Endothelial cell of umbilical vein (primary cell): ENCODE results near the gene LMAN1L. TPM values are rescaled to one million over a fixed set of nuclear protein-coding genes. Genes with fewer than 3 reads are reported as not detected.

Experiments used
- BruUV-seq: library from RNA; stranded (reverse); fragments of 400-500 nt; replicated peaks from 2 replicates; lab custom pipeline; 2021; lab: Mats Ljungman, UMichigan
- CTCF ChIA-PET: fragments of 300-600, 350-600 bp; sonication (Branson Sonifier 250); formaldehyde crosslinking; loops from one replicate; lab custom pipeline; 2021; ENCODE audit warnings: antibody characterized with exemption, inconsistent platforms; lab: Charles Lee
- POLR2A ChIA-PET: fragments of 300-600, 350-600 bp; sonication (Branson Sonifier 250); formaldehyde crosslinking; loops from one replicate; lab custom pipeline; 2021; ENCODE audit warnings: antibody characterized with exemption, inconsistent platforms; lab: Charles Lee
- DNase-seq: peaks from one replicate; pipeline ENCODE4 v3.0.0-alpha.2; 2011; ENCODE audit warnings: low read depth, low spot score
- FAIRE-seq: peaks from 2 replicates; lab custom pipeline; 2011; peaks lifted over from hg19 to GRCh38; lab: Jason Lieb, UNC
- H2AFZ ChIP-seq: 2 replicates; pipeline ENCODE4 v1.6.0; 2012; ENCODE audit warnings: low read depth, low read length, control low read depth, inconsistent platforms
- H3K27ac ChIP-seq: 2 replicates; pipeline ENCODE4 v1.5.1; 2011; ENCODE audit warnings: low read depth, mild to moderate bottlenecking, control low read depth, low read length, moderate library complexity; ENCODE audit not compliant: insufficient read depth
- H3K27me3 ChIP-seq, 2 experiments: 2 replicates each; pipeline versions ENCODE4 v1.6.0 to v1.6.1; 2011; ENCODE audit warnings: low read length in 2 of 2, mixed read lengths in 1 of 2; ENCODE audit not compliant: control insufficient read depth in 2 of 2, insufficient read depth in 2 of 2
- H3K36me3 ChIP-seq, 2 experiments: 2 replicates in 1 of 2; 3 replicates in 1 of 2; pipeline ENCODE4 v1.5.1; 2011; ENCODE audit warnings: low read length in 2 of 2, mild to moderate bottlenecking in 1 of 2, moderate library complexity in 1 of 2; ENCODE audit not compliant: control insufficient read depth in 2 of 2, insufficient read depth in 2 of 2; ENCODE audit errors: extremely low read depth in 1 of 2
- H3K4me1 ChIP-seq: 3 replicates; pipeline ENCODE4 v1.5.1; 2011; ENCODE audit warnings: mild to moderate bottlenecking, low read length; ENCODE audit not compliant: control insufficient read depth, insufficient read depth; ENCODE audit errors: extremely low read depth
- H3K4me2 ChIP-seq: 2 replicates; pipeline ENCODE4 v1.6.1; 2011; ENCODE audit warnings: low read length, control low read depth, mixed read lengths; ENCODE audit not compliant: insufficient read depth
- H3K4me3 ChIP-seq, 3 experiments: fragments of 200-600 bp in 1 of 3; sonication (generic), shearing (Covaris generic) in 1 of 3; replicated peaks in 1 of 3; 2 replicates each; pipeline ENCODE4 v1.5.1; 2011 to 2016; ENCODE audit warnings: control low read depth in 3 of 3, low read length in 3 of 3, mild to moderate bottlenecking in 2 of 3, inconsistent platforms in 1 of 3, low read depth in 1 of 3, moderate library complexity in 1 of 3; ENCODE audit not compliant: insufficient read depth in 1 of 3
- H3K79me2 ChIP-seq: 2 replicates; pipeline ENCODE4 v1.6.0; 2012; ENCODE audit warnings: low read length, inconsistent platforms; ENCODE audit not compliant: control insufficient read depth, insufficient read depth
- H3K9ac ChIP-seq: replicated peaks from 2 replicates; pipeline ENCODE3; 2011; ENCODE audit warnings: low read length, control low read depth; ENCODE audit not compliant: insufficient read depth; ENCODE audit errors: extremely low read depth
- H3K9me1 ChIP-seq: replicated peaks from 3 replicates; pipeline ENCODE4 v1.6.0; 2011; ENCODE audit warnings: mild to moderate bottlenecking, low read length; ENCODE audit not compliant: control insufficient read depth, insufficient read depth; ENCODE audit errors: extremely low read depth
- H3K9me3 ChIP-seq: replicated peaks from 2 replicates; pipeline ENCODE4 v1.5.1; 2012; ENCODE audit warnings: low read length, inconsistent platforms; ENCODE audit not compliant: control insufficient read depth, insufficient read depth
- H4K20me1 ChIP-seq: replicated peaks from 2 replicates; pipeline ENCODE3; 2011; ENCODE audit warnings: mild to moderate bottlenecking, low read length; ENCODE audit not compliant: control insufficient read depth, insufficient read depth; ENCODE audit errors: extremely low read depth
- EZH2 ChIP-seq: IDR thresholded peaks from 2 replicates; pipeline ENCODE4 v1.6.1; 2012; ENCODE audit warnings: borderline replicate concordance, low read depth, mild to moderate bottlenecking, moderate library complexity, low read length, inconsistent platforms; ENCODE audit not compliant: severe bottlenecking
- FOS ChIP-seq: IDR thresholded peaks from 2 replicates; pipeline ENCODE4 v1.6.1; 2011; ENCODE audit warnings: mild to moderate bottlenecking, low read length, moderate library complexity, borderline replicate concordance; ENCODE audit not compliant: insufficient read depth
- MAX ChIP-seq: IDR thresholded peaks from 2 replicates; pipeline ENCODE4 v1.6.1; 2011; ENCODE audit not compliant: insufficient read depth, insufficient read length
- MYC ChIP-seq: IDR thresholded peaks from one replicate; pipeline ENCODE4 v1.6.1; 2011; ENCODE audit warnings: mild to moderate bottlenecking, low read depth, low read length
- POLR2AphosphoS5 ChIP-seq: IDR thresholded peaks from 2 replicates; pipeline ENCODE4 v1.6.1; 2012; ENCODE audit warnings: low read depth, mild to moderate bottlenecking, control low read depth, low read length, moderate library complexity; ENCODE audit not compliant: insufficient read depth
- dilution Hi-C: fragments of 300-500 bp; cut with MboI; formaldehyde crosslinking; loops from one replicate; pipeline ENCODE4 v1.15.0; 2019; ENCODE audit warnings: low sequenced_read_pairs; ENCODE audit not compliant: extremely low pct_ligation_motif_present
- intact Hi-C: fragments of 100-400 bp; cut with micrococcal nuclease; formaldehyde crosslinking; loops from one replicate; pipeline ENCODE4 v1.10.0; 2022
- polyA plus RNA-seq, 4 experiments: library from polyadenylated mRNA; depleted of rRNA in 3 of 4; stranded (reverse) in 3 of 4; unstranded in 1 of 4; fragments of >200 nt; gene quantifications; 2 replicates each; pipeline versions ENCODE4 v1.2.1 to v1.2.3, GENCODE V29; 2011 to 2012; ENCODE audit warnings: missing spikeins in 1 of 4
- total RNA-seq: library from RNA; stranded (reverse); gene quantifications from 2 replicates; pipeline ENCODE4 v1.2.3, GENCODE V29; 2021

Gene LMAN1L
- total and polyA plus RNA-seq, 2 donors (not counting 3 experiments of a cell fraction or from before 2014, with no cell fraction given): not detected

GRCh38 chr15:74773731-74774252, 38.8 kb upstream of the LMAN1L start:
- no peak for TF ChIP-seq EZH2
- TF ChIP-seq FOS: no peak
- TF ChIP-seq MAX: no peak
- intact Hi-C loops (loop anchor here (10.0 kb wide), 1 partner anchor 431 kb away; the partner anchor contains the start of gene C15orf39), dilution Hi-C loops (loop anchor here (25.0 kb wide), 1 partner anchor 136 kb away; no protein-coding TSS in a partner anchor)
- no peaks in the 10 kb centered on the region for H3K9me3 ChIP-seq
- no peaks in the 10 kb centered on the region for H3K36me3 ChIP-seq
- H2AFZ ChIP-seq: no peak overlapping the region
- BruUV-seq: no TSS peak
- H3K9me1 ChIP-seq: no peaks in the 10 kb centered on the region
- peaks cover 17% of the 10 kb centered on the region for H3K4me1 ChIP-seq
- DNase-seq: no peak
- no peak overlapping the region for H3K4me2 ChIP-seq
- CTCF ChIA-PET: interaction anchor here (1.2 to 4.1 kb wide), 4 partner anchors 22 to 176 kb away, joined by 4 to 69 read pairs (median 6); no protein-coding TSS in a partner anchor
- FAIRE-seq: no peak
- H4K20me1 ChIP-seq: no peaks in the 10 kb centered on the region
- no peak overlapping the region for H3K4me3 ChIP-seq
- H3K27me3 ChIP-seq: peaks cover 0 to 2% of the 10 kb centered on the region in 2 experiments
- H3K79me2 ChIP-seq: no peaks in the 10 kb centered on the region
- POLR2A ChIA-PET: no interaction called here
- no peak overlapping the region for H3K9ac ChIP-seq
- H3K27ac ChIP-seq: no peak overlapping the region

GRCh38 chr15:74775132-74775562, 37.5 kb upstream of the LMAN1L start:
- no peaks in the 10 kb centered on the region for H3K9me1 ChIP-seq
- H3K36me3 ChIP-seq: no peaks in the 10 kb centered on the region
- no TSS peak for BruUV-seq
- ChIA-PET POLR2A (no interaction called here), CTCF (interaction anchor here (1.6 to 1.9 kb wide), 2 partner anchors 140 to 175 kb away, joined by 4 to 5 read pairs; no protein-coding TSS in a partner anchor)
- H3K79me2 ChIP-seq: no peaks in the 10 kb centered on the region
- no peaks in the 10 kb centered on the region for H3K9me3 ChIP-seq
- no peak overlapping the region for H3K4me3 ChIP-seq
- H3K27ac ChIP-seq: no peak overlapping the region
- dilution Hi-C loops: no loop called here
- DNase-seq (no peak), FAIRE-seq (no peak)
- peaks cover 17% of the 10 kb centered on the region for H3K4me1 ChIP-seq
- no peak overlapping the region for H3K4me2 ChIP-seq
- TF ChIP-seq POLR2AphosphoS5 (no peak), MYC (no peak)
- H3K9ac ChIP-seq: no peak overlapping the region
- intact Hi-C loops: loop anchor here (10.0 kb wide), 1 partner anchor 430 kb away; the partner anchor contains the start of gene C15orf39
- no peaks in the 10 kb centered on the region for H4K20me1 ChIP-seq
- H3K27me3 ChIP-seq: peaks cover 0 to under 1% of the 10 kb centered on the region in 2 experiments
- H2AFZ ChIP-seq: no peak overlapping the region
